NCI-H187 treated with DMSO at 0.1 percent for 48 hours (cell line): ENCODE data around the gene PIPOX.
"Not testable (repeated sequence)": the region's sequence is repeated elsewhere in the genome, so short reads cannot be mapped to it uniquely, and the experiment has no call there.

Source experiments
- DNase-seq: peaks from one replicate; lab custom pipeline; 2025; lab: John Stamatoyannopoulos, UW

The PIPOX gene

GRCh38 chr17:29076722-29077121, 33.8 kb downstream of the PIPOX start:
- no peak for DNase-seq

DNA sequence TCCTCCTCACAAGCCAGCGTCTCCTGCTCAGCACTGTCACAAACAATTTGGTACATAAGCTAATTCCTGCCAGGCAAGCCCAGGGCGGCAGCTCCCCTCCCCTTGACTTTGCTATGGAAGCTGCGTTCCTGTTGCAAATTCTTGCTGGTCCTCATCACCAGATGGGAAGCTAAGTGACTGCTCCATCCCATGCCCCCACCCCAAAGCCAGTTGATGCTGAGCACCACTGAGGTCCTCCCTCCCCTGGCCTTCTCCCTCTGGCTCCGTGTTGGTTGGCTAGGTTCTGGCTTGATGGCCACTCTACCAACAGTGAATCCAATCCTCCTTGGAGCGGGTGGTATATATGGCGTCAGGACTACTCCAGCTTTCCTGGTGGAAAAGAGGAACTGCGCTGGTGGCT, 34.4 kb downstream of the PIPOX start:
- no peak for DNase-seq

- no peak for DNase-seq
Measured at GRCh38 chr17:29078183-29079045, 35.5 kb downstream of the PIPOX start.

- no peak for DNase-seq
Measured at GRCh38 chr17:29079433-29079832, 36.5 kb downstream of the PIPOX start.

DNA sequence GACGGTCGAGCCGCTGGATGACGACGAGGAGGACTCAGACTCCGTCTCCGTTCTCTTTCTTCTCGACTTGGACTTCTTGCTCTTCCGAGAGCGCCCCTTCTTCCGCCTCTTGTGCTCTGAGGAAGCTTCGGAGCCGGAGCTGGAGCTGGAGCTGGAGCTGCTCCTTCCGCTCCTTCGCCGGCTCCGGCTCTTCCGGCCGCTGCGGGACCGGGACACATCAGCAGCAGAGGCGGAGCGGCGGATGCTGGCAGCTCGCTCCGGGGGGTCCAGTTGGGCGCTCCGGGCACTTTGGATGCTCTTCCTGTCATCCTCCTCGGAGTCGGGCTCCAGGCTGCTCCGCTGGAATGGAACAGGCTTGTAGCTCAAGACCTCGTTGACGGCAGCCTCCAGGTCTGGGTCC, 36.9 kb downstream of the PIPOX start:
- DNase-seq = no peak

- no peak for DNase-seq
Measured at GRCh38 chr17:29080323-29080722, 37.4 kb downstream of the PIPOX start.

- no peak for DNase-seq
Measured at GRCh38 chr17:29080965-29081364, 38.0 kb downstream of the PIPOX start.

DNA sequence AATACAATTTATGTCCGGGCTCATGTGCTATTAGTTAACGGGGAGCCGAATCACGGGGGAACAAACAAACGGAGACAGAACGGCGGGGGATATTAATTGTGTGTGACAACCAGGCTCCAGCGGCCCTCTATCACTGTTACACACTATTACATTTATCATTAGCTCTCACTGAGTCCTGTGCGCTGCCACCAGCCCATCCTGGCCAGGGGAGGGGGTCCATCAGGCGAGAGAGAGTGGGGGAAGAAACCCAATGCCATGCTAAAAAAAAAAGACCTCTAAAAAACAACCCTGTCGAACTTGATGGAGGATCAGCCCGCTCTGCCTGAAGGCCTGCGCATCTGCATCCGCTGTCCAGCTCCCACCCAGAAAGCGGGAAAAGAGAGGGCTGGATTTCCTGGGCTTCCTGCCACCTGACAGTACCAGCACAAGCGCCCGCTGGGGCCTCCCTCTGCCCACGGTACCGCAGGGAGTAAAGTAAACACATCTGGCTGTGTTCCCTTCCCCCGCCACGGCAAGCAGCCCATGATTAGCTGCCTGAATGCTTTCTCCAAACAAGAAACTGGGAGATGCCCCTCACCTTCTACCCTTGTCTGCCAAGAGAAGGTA, 41.7 kb downstream of the PIPOX start:
- no peak for DNase-seq

DNA sequence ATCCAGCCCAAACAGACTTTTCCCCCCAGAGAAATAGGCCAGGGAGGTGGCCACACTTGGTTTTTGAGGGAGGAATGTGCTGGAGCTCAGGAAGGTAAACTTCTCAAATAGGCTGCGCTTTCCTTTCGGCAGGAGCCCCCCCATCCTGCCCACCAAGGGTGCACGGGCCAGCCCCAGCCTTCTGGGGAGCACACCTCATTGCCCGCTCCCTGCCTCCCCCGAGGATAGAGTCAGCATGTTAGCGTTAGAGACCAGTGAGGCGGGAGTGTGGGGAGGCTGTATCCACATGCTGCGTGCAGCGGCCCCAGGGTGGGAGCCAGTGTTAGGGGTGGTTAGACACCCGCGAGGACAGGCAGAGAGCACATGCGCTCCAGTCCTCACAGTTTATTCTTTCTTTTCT, 42.3 kb downstream of the PIPOX start:
- no peak for DNase-seq

- DNase-seq = no peak
Measured at GRCh38 chr17:29086628-29087332, 43.8 kb downstream of the PIPOX start.

DNA sequence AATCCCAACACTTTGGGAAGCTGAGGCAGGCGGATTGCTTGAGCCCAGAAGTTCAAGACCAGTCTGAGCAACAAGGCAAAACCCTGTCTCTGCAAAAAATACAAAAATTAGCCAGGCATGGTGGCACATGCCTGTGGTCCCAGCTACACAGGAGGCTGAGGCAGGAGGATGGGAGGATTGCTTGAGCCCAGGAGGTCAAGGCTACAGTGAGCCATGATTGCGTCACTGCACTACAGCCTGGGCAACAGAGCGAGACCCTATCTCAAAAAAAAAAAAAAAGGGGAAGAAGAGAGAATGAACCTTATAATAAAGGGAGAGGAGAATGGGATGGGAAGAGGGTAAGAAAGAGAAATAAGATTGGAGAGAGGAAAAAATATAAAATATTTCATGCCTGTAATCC, 45.8 kb downstream of the PIPOX start:
- DNase-seq = not testable (repeated sequence)

DNA sequence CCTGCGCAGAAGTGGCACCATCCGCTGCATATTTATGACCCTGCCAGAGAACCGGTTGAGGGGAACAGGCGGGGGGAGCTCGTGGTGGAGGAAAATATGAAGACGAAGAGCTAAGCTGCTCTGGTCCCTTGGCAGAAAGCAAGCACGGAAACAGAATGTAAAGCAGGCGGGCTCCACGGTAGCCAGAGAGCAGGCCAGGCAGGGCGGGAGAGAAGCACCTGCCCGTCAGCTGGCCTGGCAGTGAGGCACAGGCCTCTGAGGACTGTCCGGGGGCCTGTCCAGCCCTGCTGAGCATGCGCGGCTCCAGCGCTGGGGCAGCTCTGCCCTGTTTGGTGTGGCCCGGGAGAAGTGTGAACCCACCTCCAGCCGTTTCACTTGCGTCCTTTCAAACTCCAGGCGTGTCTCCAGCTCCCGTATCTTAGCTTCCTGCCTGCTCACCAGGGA, 46.7 kb downstream of the PIPOX start:
- no peak for DNase-seq

DNA sequence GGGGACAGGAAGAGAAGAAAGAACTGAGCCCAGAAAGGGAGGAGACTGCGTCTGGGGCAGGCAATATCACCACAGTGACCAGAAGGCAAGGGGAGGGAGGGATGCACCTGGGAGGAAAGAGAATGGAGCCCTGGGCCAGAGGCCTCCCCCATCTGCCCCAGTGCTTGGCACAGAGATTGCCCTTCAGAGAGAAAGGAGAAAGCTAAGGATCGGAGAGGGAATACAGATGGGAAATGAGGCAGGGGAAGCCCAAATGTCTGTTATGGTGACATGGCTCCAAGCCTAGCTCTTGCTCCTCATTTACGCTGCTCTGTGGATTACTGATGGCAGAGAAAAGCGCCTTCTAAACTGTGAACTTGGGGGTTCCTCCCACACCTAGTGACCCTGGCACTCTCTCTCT, 47.2 kb downstream of the PIPOX start:
- no peak for DNase-seq

- no peak for DNase-seq
Measured at GRCh38 chr17:29090750-29091605, 48.0 kb downstream of the PIPOX start.

DNA sequence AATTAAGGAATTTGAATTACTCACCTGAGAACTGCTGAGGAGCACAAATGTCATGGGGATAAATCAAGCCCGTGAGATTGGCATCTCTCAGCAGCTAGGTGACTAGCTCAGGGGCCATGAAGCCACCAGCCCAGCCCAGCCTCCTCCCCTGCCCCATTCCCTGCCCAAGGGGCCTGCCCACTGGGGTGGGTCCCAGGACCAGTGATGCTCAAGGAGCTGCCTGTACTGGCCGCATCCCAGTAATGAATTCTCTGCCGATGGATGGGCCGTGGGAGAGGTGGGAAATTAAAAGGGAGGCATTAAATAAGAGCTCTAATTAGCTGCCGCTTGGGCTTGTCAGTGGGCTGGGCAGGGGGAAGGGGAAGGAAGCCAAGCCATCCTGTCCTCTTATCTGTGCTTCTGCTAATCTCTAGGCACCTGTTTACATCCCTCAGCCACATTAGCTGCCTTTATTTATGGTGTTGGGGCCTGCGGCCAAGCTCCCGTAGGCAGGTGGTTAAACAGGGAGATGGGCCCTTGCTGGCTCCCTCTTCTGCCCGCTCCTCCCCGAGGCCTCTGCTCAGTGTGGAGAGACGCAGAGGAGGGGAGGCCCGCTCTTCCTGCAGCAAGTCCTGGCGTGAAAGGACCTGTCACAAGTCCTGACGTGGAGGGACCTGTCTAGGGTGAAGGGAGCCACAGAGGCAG, 48.8 kb downstream of the PIPOX start:
- no peak for DNase-seq

DNA sequence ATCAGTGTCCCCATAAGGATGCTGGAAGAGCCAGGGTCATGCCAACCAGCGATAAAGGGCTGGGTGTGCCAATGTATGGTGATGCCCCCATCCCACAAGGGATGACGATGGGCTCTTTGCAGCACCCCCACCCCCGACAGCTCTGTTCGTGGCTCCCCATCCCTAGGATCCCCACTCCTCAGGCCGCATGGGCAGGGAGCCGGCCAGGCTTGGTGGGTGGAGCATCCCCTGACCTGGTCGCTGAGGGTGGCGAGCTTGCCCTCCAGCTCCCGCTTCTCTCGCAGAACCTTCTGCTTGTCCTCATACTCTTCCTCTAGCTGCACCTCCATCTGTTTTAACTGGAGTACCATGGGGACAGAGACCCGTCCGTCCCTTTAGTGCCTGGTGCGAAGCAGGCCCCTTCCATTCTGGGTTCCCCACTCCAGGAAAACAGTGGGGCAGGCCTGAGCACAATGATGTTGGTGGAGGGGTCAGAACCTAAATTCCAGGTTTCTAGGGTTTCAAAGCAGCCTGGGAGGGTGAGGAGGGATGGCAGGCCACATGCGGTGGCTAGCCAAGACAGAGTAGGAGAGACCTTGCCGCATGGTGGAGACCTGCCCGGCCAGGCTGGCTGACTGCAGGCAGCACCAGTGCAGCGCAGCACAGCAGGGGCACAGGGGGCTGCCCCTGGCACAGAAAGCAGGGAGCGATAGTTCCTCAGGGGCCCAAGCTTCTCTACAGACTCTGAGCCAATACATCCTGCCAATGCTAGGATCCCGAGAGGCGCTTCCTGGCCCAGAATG, 50.3 kb downstream of the PIPOX start:
- DNase-seq = no peak

GRCh38 chr17:29094101-29094708, 51.3 kb downstream of the PIPOX start:
- DNase-seq = no peak

- no peak for DNase-seq
Measured at GRCh38 chr17:29095439-29095838, 52.5 kb downstream of the PIPOX start.

- DNase-seq = no peak
Measured at GRCh38 chr17:29096094-29096493, 53.2 kb downstream of the PIPOX start.

DNA sequence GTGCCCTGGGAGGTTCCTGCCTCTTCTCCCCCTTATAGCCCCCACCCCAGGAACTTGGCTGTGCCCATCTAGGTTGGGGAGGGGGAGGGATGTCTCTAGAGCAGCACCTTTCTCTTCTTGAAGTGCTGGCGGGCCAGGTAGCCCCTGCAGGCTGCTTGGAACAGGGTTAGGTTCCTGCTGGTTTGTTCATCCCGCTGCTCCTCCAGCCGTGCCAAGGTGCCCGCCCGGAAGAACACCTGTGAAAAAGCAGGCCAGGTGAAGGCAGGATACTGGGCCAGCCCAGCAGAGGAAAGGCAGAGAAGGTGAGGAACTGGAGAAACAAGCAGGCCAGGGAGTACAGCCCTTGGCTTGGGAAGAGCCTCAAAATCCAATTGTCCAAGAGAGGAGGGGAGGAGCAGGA, 56.6 kb downstream of the PIPOX start:
- no peak for DNase-seq
